SH-SY5Y (cell line): ENCODE data around the gene KPTN.

Experiments used
- GATA2 ChIP-seq: IDR thresholded peaks from 2 replicates; pipeline ENCODE4 v1.6.1; 2011; ENCODE audit warnings: mild to moderate bottlenecking, low read depth, low read length
- GATA3 ChIP-seq: IDR thresholded peaks from 2 replicates; pipeline ENCODE4 v1.6.1; 2011; ENCODE audit warnings: low read depth, mild to moderate bottlenecking, low read length, moderate library complexity

- TF ChIP-seq GATA2 = no peak
- TF ChIP-seq GATA3 = no peak
These were observed 19.3 kb upstream of the KPTN start for GRCh38 chr19:47503130-47503825.
